ENCODE measurements around the gene GNAT2. TPM values are rescaled to one million over a fixed set of nuclear protein-coding genes. Genes with fewer than 3 reads are reported as not detected.

Gene GNAT2
- 0.30 TPM in 1 of 2 replicates, not detected in the other for total RNA-seq
- 0.08 TPM in 1 of 2 replicates, not detected in the other for polyA plus RNA-seq
- 0.10 and 0.17 TPM in 2 replicates for polyA plus RNA-seq (2011; cell fraction: cytosol; rRNA removed)
- polyA plus RNA-seq (2011; cell fraction: nucleus; rRNA removed): not detected in 2 replicates
- polyA plus RNA-seq (2012): 0.52 TPM in 1 of 2 replicates, not detected in the other
- polyA minus RNA-seq: not detected in 2 replicates
- not detected for polyA minus RNA-seq (2011; cell fraction: cytosol; rRNA and poly(A)+ RNA removed)
- not detected in 2 replicates for polyA minus RNA-seq (2011; cell fraction: nucleus; rRNA and poly(A)+ RNA removed)
- Bru-seq, nascent RNA: percentile 8 among the genes with signal in this experiment
- BruChase-seq, experiment 1, labeled RNA remaining after a 6-hour chase: percentile 10 among the genes with signal in this experiment
- BruChase-seq, experiment 2, labeled RNA remaining after a 2-hour chase: not detected
- long read RNA-seq, partial matches to known transcripts: 0 of 18 reads
- long read RNA-seq, other reads (novel, unspliced or antisense): 18 of 18 reads

DNA sequence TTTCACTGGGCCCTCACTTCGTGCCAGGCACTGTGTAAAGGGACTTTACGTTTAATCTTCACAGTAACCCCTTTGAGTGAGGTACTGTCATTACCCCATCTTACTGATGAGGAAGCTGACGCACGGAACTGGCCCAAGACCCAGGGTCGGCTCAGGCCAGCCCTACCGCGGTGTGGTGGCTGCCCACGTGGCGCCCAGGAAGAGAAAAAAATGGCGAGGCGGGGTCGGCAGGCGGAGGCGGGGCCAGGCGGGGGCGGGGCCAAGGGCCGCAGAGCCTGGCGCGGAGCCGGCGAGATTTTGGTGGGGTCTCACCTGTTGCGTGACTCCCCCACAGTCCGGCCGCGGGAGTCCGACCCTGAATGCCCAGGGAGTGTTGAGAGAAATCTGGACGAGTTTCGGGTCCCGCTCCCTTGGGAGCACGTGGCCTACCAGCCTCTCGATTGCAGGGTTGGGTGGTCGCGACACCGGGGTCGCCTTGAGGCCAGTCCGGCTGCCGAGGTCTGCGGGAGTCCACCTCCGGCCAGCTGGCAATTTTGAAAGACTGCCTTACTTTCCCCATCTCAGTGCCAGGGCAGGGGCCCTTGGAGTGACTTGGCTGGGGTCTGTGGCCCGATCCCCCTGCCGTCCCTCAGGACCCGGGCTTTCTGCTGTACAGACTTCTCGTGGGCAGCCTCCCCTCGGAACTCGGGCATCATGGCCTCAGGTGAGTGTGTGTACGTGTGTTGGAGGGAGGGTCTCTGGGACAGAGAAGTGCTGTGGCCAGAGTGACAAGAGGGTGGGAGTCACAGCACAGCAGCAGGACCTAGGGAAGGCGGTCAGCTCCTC lies at the start of gene GNAT2, which contains the start of gene AMPD2:
Gene GNAT2, minus strand, starts transcription at position 41 of the 825 bp plus-strand sequence. CDS start 6,746 bp downstream, outside the sequence.
Gene AMPD2, plus strand, starts transcription at position 262 of the 825 bp plus-strand sequence. CDS start 1,339 bp downstream, outside the sequence.
- dilution Hi-C loops (cut with MboI; ENCODE audit: extremely low pct_ligation_motif_present, low sequenced_read_pairs) (no loop called here), intact Hi-C loops (cut with micrococcal nuclease) (loop anchor here (5.0 to 10.0 kb wide), 2 partner anchors 37 to 135 kb away; partner anchors contain the start of gene ATXN7L2)
- peak within 1 kb of the TSS; percentile 74 to 83 (median 76) for H3K4me3 ChIP-seq (replicated peaks in 1 of 3; ENCODE audit: insufficient read depth in 1 of 3, low read depth in 1 of 3, low read length in 3 of 3)
- H3K9ac ChIP-seq (replicated peaks; ENCODE audit: extremely low read depth, insufficient read depth, low read length): peak within 1 kb of the TSS; percentile 96
- ChIA-PET CTCF (interaction anchor here (0.9 to 2.4 kb wide), 7 partner anchors 8 to 155 kb away, joined by 3 to 28 read pairs (median 11); partner anchors contain the start of gene GNAI3), POLR2A (interaction anchor here (0.6 to 1.4 kb wide), 3 partner anchors 24 to 156 kb away, joined by 3 to 6 read pairs (median 3); partner anchors contain the start of gene GNAI3)
- peak; percentile 60 for DNase-seq (ENCODE audit: low read depth, low spot score)
- no peaks in the 10 kb centered on the region for H3K27me3 ChIP-seq (ENCODE audit: control insufficient read depth in 2 of 2, insufficient read depth in 2 of 2, low read length in 2 of 2)
- H3K4me1 ChIP-seq (ENCODE audit: control insufficient read depth, extremely low read depth, insufficient read depth, low read length): peaks cover 53% of the 10 kb centered on the region
- FAIRE-seq: no peak
- peaks cover 47% of the 10 kb centered on the region for H3K79me2 ChIP-seq (ENCODE audit: control insufficient read depth, insufficient read depth, low read length)
- H4K20me1 ChIP-seq (replicated peaks; ENCODE audit: control insufficient read depth, extremely low read depth, insufficient read depth, low read length): no peaks in the 10 kb centered on the region
- H3K9me1 ChIP-seq (replicated peaks; ENCODE audit: control insufficient read depth, extremely low read depth, insufficient read depth, low read length): no peaks in the 10 kb centered on the region
- H3K9me3 ChIP-seq (replicated peaks; ENCODE audit: control insufficient read depth, insufficient read depth, low read length): no peaks in the 10 kb centered on the region
- peak within 1 kb of the TSS; percentile 87 for H3K4me2 ChIP-seq (ENCODE audit: insufficient read depth, low read length)
- H3K36me3 ChIP-seq (ENCODE audit: control insufficient read depth in 2 of 2, extremely low read depth in 1 of 2, insufficient read depth in 2 of 2, low read length in 2 of 2): no peaks in the 10 kb centered on the region
- peak within 1 kb of the TSS; percentile 56 for H2AFZ ChIP-seq (ENCODE audit: low read depth, low read length)
- TSS peak; percentile 44 for BruUV-seq (replicated peaks)
- TF ChIP-seq, protein P1, sequence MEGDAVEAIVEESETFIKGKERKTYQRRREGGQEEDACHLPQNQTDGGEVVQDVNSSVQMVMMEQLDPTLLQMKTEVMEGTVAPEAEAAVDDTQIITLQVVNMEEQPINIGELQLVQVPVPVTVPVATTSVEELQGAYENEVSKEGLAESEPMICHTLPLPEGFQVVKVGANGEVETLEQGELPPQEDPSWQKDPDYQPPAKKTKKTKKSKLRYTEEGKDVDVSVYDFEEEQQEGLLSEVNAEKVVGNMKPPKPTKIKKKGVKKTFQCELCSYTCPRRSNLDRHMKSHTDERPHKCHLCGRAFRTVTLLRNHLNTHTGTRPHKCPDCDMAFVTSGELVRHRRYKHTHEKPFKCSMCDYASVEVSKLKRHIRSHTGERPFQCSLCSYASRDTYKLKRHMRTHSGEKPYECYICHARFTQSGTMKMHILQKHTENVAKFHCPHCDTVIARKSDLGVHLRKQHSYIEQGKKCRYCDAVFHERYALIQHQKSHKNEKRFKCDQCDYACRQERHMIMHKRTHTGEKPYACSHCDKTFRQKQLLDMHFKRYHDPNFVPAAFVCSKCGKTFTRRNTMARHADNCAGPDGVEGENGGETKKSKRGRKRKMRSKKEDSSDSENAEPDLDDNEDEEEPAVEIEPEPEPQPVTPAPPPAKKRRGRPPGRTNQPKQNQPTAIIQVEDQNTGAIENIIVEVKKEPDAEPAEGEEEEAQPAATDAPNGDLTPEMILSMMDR (IDR thresholded peaks at IDR 0.05; ENCODE audit: extremely low read depth in 1 of 2, insufficient read depth in 1 of 2, low read depth in 1 of 2, low read length in 2 of 2): no peak
- TF ChIP-seq, protein P2, sequence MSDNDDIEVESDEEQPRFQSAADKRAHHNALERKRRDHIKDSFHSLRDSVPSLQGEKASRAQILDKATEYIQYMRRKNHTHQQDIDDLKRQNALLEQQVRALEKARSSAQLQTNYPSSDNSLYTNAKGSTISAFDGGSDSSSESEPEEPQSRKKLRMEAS (IDR thresholded peaks at IDR 0.05; ENCODE audit: insufficient read depth, insufficient read length): peak; percentile 52
- TF ChIP-seq GATA2 (IDR thresholded peaks at IDR 0.05; ENCODE audit: insufficient read depth, insufficient read length, low read depth, low read length) (no peak), FOS (IDR thresholded peaks at IDR 0.05; ENCODE audit: borderline replicate concordance, insufficient read depth, low read length) (no peak), MYC (IDR thresholded peaks at IDR 0.05; ENCODE audit: low read depth, low read length) (no peak), POLR2AphosphoS5 (IDR thresholded peaks at IDR 0.05; ENCODE audit: insufficient read depth, low read depth, low read length) (peak; percentile 45), JUN (IDR thresholded peaks at IDR 0.05; ENCODE audit: borderline replicate concordance, insufficient read depth, insufficient read length, low read depth) (no peak), POLR2A (IDR thresholded peaks at IDR 0.05; ENCODE audit: low read depth, low read length) (peak; percentile 42), EZH2 (IDR thresholded peaks at IDR 0.05; ENCODE audit: borderline replicate concordance, low read depth, low read length, severe bottlenecking) (no peak)
- peak within 1 kb of the TSS; percentile 97 for H3K27ac ChIP-seq (ENCODE audit: insufficient read depth, low read depth, low read length)

All from endothelial cell of umbilical vein (primary cell).